NCI-H1417 treated with DMSO at 0.1 percent for 48 hours (cell line): ENCODE results near the gene NFATC1.

Experiments used
- DNase-seq: peaks from one replicate; lab custom pipeline; 2025; lab: John Stamatoyannopoulos, UW

The NFATC1 gene

GRCh38 chr18:79538635-79539034 lies 142.9 kb downstream of the NFATC1 start:
- DNase-seq, result no peak

GRCh38 chr18:79540161-79540903 lies 144.6 kb downstream of the NFATC1 start:
- no peak for DNase-seq

DNA sequence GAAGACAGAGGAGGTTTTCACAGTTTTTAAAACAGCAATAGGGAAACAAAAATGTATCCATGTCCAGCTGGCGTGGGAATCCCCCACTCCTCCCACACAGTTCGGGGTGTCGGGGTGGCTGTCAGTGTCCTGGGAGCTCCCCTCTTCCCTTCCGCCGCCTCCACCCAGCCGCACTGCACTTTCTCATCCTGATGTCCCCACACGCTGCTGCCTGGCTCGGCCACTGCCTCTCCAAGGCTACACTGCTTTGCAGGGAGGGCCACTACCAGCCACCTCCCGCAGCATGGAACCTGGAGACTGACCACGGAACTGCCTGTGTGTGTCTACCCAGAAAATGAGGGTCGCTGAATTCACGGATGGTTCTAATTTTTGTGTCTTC lies 145.2 kb downstream of the NFATC1 start:
- DNase-seq, result no peak

- DNase-seq, result no peak
These were observed 146.5 kb downstream of the NFATC1 start for GRCh38 chr18:79542213-79542612.

- no peak for DNase-seq
These were observed 147.4 kb downstream of the NFATC1 start for GRCh38 chr18:79542876-79543750.

DNA sequence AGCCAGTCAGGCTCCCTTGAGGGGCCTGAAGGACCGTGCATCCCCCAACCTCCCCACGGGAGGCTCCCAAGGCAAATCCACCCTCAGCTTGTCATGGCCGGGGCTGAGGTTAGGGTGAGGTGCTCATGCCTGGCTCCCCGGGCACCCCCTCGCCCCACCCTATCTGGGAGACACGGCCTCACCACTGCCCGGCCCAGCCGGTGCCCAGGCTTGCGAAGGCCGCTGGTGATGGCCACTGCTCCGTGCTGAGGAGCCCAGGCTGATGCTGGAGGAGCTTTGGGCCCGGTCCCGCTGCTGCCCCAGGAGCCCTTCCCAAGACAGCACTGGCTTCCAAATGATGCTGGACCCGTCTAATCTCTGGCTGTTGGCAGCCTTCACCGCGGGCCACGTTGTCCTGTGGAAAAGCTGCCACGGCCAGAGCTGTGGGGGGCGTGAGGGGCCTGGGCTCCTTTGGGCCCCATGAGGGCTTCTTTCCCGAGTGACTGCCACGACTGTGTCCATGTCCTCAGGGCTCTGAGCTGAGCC lies 148.2 kb downstream of the NFATC1 start:
- no peak for DNase-seq

GRCh38 chr18:79544386-79544963 lies 148.7 kb downstream of the NFATC1 start:
- DNase-seq, result no peak

GRCh38 chr18:79545255-79545654 lies 149.5 kb downstream of the NFATC1 start:
- no peak for DNase-seq

DNA sequence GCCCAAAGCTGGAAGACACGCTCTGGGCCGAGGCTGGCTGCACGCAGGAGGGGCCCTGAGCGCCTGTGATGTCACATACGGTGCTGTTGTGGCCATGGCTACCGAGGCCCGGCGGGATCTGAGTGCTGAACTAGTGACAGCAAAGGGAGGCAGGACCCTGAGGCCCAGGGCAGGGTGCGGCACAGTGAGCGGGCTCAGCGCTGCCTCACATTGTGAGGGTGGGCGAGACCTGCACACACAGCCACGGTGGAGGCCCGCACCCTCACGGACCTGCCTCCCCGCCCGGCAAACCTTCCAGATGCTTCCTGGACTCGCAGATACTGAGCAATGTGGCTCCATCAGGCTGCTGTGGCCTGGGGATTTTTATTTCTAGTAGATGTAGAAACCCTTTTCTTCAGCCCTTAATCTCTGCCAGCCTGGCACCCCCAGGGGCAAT lies 150.0 kb downstream of the NFATC1 start:
- DNase-seq, result no peak

DNA sequence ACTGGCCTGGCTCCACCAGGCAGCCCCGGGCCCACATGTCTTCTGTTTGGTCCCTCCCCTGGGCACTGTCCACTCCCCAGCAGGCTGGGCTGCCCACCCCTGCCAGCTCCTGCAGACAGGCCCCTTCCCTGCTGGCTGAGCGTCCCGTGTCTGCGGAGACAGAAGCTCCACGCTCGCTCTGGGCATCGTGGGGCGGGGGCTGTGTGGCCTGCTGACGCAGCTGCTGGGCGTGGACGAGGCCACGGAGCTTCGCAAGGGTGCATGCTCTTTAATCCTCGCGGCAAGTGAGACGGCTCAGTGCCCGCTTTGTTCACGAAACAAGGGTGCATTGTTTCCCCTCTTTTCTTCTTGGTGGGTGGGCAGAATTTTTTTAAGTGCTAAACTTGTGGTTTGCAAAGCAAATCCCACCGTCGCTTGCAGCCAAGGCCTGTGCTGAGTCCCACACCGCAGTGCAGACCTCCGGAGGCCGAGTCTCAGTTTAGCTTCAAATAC lies 151.1 kb downstream of the NFATC1 start:
- no peak for DNase-seq

- no peak for DNase-seq
These were observed 151.8 kb downstream of the NFATC1 start for GRCh38 chr18:79547413-79548076.

DNA sequence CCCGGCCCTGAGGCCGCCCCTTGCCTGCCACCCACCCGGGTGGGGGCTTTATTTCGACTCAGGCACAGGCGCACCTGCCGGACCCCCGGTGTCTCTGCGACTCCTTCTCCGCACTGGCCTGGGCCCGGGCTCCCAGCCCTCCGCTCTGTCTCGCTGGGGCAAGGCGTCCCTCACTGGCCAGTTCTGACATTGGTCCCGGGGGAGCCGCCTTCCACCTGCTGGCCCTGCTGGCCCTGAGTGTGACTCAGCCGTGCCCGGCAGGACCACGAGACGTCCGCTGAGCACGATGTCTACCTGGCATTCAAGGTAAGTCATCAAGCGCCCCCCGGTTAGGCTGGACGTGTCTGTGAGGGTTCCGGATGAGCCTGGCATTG lies 152.3 kb downstream of the NFATC1 start:
- no peak for DNase-seq

GRCh38 chr18:79548621-79548985 lies 152.9 kb downstream of the NFATC1 start:
- DNase-seq, result no peak

DNA sequence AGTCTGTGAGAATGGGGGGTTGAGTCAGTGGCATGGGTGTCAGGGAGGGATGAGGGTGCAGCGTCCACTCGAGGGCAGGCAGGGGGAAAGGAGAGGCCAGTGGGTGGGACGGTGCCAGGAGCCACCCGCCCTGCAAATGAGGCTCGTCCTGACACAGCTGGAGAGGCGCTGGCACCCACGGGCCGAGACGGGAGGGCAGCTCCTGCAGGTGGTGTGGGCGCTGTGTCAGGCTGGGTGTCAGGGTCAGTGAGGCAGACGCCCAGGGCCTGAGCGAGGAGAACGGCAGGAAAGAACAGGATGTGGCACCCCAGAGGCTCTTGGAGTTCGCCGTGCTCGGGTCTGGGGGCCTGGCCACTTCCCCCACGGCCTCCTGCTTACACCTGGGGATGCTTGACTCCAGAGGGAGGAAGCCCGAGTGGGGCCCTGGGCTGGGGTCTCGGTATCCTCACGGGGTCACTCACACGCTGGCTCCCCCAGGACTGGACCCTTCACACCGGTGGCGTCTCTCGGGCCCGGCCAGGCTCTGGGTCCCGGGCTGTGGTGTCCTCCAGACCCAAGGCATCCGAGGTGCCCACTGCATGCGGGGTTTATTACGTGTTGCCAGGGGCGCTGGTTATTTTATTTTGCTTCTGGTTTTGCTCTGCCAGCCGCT lies 153.4 kb downstream of the NFATC1 start:
- no peak for DNase-seq

DNA sequence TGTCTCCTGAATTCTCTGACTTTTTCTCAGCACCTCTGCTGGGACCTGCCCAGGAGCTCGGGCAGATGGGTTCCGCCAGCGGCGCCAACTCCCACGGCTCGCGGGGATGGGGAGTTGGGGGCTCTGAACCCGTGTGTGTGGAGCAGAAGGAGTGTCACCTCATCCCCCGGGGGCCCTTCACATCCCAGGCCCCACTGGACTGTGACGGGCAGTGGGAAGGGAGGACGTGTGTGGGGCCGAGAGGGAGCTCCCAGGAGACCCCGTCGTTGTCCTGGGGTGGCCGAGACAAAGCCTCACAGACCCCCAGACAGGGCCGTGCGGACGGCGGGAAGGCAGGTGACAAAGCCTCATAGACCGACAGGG lies 153.9 kb downstream of the NFATC1 start:
- no peak for DNase-seq

DNA sequence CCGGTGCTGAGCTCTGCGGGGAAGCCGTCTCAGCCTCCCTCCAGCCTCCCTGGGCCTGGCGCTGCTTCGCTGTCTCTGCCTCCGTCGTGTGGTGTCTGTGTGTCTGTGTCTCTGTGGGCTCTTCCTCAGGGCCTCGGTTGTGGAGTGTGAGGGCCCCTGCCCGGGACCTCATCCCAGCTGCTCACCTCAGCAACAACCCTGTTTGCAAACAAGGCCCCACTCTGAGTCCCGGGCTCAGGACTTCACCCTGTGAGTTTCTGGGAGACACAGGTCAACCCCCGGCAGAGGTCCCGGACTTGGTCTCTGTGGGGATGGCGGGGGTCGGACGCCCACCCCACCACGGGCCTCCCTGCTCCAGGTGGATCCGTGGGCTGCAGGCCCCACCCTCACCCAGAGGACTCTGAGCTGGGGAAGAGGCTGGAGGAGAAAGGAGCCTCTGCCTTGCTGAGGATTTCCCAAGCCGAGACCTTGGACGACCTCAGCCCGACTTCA lies 156.5 kb downstream of the NFATC1 start:
- DNase-seq, result no peak

- no peak for DNase-seq
These were observed 157.0 kb downstream of the NFATC1 start for GRCh38 chr18:79552696-79553095.

DNA sequence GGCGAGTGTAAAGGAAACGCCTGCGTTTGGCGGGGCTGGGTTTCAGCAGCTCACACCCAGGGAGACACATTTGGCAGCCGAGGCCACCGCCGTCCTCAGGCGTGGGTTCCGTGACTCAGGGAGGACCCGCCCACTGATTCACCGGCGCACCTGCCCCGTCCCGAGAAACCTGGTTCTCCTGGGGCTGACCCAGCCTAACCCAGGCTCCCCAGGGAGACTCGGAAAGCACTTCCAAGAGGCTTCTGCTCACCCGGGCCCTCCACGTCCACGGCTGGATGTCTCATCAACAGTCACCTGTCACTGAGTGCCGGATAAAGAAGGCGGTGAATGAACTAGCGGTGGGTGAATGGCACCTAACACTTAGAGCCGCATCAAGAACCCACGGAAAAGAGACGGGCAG lies 157.4 kb downstream of the NFATC1 start:
- DNase-seq, result no peak

DNA sequence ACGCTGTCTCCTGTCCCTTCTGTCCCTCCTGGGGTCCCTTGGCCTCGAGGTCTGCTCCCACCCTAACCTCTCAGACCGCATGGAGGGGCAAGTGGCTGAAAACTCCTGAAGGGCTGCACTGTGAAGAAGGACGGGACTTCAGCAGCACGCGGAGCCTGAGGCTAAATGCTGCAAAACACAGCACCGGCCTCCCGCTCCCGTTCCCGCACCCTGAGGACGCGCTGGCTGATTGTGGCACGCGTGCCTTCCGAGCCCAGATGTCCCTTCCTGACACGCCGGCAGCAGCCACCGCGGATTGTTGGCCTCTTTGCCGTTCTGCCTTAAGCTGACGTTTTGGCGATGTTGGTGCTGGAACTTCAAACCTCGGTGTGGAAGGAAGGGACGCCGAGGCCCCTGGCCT lies 158.0 kb downstream of the NFATC1 start:
- no peak for DNase-seq

DNA sequence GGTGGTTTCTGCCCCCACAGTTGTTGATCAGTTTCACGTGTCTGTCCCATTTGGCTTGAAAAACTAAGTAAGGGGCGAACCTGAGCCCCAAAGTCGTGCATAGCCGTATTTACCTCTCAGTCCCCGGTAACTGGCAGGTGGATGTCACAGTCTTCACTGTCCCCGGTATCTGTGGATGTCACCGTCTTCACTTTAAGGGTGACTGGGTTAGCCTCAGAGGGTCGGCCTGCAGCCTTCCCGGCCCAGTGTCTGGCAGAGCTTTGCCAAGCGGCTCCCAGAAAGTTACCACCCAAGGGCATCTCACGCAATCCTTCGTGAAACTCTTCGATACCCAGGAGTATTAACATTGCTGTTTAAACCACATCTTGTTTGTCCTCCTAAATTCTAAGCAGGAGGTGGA lies 158.6 kb downstream of the NFATC1 start:
- DNase-seq, result no peak

DNA sequence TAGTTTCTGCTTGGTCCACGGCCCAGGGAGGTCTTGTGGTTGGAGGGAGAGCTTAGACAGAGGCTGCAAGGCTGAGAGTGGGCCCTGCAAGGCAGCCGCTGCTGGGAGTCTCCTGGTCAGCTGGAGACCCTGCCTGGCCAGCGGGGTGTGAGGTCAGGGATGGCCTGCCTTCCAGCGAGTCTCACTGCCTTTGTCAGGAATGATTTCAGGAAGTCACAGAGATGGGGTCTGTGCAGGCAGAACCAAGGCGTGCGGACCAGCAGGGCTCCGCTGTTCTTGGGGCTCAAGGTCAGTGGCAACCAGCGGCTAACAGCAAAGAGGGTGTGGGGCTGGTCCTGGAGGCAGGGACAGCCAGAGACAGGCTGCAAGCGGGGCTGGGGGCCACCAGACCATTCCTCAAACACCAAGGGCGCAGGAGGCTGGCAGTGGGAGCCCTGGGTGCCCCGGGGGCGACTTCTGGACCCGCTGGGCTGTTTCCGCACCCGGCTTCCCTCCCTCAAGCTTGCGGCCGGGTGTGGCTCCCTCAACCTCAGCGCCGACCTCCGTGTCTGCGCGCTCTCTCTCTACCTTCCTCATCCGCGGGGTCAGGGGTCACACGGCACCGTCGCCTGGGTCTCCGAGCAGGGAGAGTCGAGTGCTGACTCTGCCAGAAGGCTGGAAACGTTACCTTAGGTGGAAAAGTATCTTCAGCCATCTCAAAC lies 159.4 kb downstream of the NFATC1 start:
- DNase-seq, result no peak
